GM19467 (cell line): Measurements from ENCODE around the gene SDK2.

Source experiments
- ATAC-seq: cut with Tn5 transposase; IDR thresholded peaks from one replicate; pipeline ENCODE4 v1.9.1; 2021; ENCODE audit warnings: mild to moderate bottlenecking, moderate library complexity; ENCODE audit not compliant: unreplicated experiment

Gene SDK2

GRCh38 chr17:73544333-73544732 lies 99.9 kb downstream of the SDK2 start:
- ATAC-seq = no peak

GRCh38 chr17:73542323-73542722 lies 101.9 kb downstream of the SDK2 start:
- no peak for ATAC-seq

GRCh38 chr17:73541561-73541981 lies 102.7 kb downstream of the SDK2 start:
- ATAC-seq = no peak

DNA sequence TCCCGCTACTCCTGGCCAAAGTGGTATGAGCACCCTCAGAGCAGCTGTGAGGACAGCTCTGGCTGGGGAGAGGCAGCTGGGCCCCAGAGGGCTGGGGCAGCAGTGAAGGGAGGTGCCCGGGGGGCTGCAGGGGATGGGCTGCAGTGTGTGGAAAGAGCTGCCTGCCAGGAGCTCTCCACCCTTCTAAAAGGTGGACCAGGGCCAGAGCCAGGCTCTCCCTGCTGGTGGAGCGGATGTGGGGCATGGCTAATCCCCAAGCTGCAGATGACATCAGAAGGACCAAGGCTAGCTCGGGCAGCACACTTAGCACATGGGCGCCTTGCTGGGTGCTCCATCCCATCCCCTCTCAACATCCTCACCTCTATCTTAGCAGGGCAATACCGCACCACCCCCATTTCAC lies 103.1 kb downstream of the SDK2 start:
- ATAC-seq = no peak

DNA sequence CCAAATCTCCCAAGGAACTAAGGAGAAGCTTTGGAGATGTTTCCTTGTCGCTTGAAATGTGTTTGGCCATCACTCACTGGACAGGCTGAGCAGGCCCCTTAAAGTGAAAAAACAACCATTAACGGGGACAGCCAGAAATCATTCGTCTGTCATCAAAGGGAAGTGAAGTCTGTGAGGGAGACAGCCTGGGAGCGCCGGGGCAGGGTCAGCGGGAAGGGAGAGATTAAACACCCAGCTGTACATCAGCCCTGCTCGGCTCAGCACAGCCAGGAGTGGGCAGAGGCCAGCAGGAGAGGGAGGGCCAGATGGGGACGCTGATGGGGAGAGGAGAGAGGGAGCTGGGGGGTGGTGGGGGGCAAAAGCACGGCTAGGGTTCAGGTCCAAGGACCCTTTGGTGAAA lies 105.1 kb downstream of the SDK2 start:
- ATAC-seq = no peak

DNA sequence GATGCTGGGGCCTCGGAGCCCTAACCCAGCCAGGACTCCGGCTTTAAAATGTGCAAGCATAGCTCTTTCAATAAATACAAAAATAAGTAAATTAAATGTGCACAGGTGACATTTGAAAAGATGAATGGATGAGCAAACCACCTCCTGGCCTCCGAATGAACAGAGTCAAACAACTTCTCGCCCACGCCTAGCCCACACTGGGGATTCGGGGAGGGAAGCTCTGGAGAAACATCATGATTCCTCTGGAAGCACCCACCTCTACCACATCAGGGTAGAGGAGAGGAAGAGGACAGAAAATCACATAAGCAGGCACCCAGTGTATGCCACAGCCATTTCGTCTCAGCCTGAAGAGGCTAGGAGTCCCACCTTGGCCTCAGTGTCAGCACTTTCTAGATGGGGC lies 105.8 kb downstream of the SDK2 start:
- ATAC-seq = no peak

DNA sequence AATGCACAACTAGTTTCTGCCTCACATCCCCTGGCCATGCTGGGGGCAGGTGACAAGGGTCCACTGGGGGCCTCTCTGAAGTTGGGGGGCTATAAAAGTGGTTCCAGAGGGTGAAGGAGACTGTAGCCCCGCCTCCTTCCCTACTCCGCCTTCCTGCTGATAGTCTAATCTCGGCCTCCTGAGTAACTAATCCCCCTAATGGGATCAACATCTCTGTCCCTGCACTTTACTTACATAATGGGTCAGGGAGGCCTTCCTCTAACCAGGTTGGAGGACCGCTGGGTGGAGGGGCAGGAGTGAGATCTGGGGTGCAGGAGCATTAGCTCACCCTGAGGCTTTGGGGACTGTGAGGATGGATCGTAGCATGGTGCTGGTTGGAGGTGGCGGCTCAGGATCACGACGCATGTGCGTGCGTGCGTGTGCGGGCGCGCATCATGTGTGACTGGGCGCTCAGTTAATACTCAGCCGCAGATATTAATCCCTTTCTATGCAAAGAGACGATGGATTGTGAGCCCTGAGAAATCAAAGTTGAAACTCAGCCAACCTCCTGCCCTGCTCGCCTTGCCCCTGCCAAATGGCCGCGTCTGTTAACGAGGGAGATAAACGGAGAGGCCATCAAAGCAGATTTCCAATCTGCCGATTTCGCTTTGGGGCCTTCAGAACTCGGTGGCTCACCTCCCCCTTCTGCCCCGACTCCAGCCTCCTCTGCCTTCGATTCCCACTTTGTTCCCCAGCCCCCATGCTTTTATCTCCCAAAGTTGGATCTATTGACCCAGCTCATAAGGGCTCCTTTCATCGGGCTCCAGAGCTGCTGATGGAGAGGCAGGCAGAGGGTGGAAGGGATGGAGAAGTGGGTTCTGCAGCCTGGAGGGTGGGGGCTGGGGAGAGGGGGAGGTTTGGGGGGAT lies 107.3 kb downstream of the SDK2 start:
- ATAC-seq = no peak

- ATAC-seq = no peak
These were observed 108.5 kb downstream of the SDK2 start for GRCh38 chr17:73535746-73536145.

GRCh38 chr17:73534209-73534909 lies 109.9 kb downstream of the SDK2 start:
- no peak for ATAC-seq

DNA sequence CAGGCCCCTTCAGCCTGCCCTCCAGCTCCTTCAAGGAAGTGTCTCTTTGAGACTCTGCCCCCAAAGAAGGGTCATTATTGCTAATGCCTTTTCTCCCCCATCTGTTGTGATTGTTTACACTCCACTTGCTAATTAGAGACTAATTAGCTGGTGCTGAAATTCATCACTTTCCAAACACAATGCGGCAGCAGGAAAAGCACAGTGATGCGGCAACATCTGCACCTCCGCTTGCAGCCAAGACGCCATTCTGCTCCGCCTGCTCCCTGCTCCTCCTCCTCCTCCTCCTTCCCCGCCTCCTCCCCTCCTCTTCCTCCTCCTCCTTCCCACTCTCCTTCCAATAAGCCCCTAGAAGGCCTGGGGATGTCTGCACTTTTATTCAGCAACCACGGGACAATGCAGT lies 110.5 kb downstream of the SDK2 start:
- ATAC-seq = no peak

GRCh38 chr17:73533127-73533526 lies 111.1 kb downstream of the SDK2 start:
- ATAC-seq = no peak

DNA sequence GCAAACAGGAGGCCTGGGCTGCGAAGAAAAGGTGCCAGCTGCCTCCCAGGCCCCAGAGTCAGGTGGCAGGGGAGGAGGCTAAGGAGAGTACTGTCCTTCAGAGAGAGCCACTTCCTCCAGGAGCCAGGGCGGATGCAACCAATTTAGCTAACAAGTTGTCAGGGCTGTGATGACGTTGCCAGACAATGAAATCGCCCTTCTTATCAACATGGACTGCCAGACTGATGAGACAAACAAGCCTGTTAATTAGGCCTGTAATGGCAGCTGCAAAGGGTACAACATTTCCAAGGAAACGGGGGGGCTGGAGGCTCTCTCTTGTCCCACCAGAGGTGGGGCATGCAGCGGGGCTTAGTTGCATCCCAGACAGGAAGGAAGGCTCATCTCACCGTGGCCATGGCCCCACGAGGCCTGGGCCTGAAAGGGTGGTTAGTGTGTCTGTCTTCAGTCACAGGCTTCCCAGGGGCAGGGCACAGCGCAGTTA lies 111.8 kb downstream of the SDK2 start:
- no peak for ATAC-seq

- ATAC-seq = no peak
These were observed 113.1 kb downstream of the SDK2 start for GRCh38 chr17:73531158-73531557.

DNA sequence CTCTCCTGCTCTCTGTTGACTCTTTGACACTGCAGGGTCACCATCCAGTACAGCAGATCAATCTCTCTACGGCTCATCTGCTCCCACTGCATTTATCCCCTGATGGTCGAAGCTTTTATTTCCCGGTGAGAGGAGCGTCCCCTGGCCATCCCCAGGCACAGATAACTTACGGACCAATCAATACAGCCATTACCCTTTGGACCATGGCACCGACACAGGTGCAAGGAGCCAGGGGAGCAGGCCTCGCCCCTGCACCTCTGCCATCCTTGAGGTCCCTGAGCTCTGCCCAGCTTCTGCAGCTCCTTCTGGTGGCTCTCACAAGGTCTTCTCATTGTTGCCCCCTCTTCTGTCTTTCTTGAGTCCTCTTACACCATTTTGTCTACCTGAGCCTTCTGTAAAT lies 115.6 kb downstream of the SDK2 start:
- no peak for ATAC-seq

- ATAC-seq = no peak
These were observed 117.3 kb downstream of the SDK2 start for GRCh38 chr17:73526952-73527351.

DNA sequence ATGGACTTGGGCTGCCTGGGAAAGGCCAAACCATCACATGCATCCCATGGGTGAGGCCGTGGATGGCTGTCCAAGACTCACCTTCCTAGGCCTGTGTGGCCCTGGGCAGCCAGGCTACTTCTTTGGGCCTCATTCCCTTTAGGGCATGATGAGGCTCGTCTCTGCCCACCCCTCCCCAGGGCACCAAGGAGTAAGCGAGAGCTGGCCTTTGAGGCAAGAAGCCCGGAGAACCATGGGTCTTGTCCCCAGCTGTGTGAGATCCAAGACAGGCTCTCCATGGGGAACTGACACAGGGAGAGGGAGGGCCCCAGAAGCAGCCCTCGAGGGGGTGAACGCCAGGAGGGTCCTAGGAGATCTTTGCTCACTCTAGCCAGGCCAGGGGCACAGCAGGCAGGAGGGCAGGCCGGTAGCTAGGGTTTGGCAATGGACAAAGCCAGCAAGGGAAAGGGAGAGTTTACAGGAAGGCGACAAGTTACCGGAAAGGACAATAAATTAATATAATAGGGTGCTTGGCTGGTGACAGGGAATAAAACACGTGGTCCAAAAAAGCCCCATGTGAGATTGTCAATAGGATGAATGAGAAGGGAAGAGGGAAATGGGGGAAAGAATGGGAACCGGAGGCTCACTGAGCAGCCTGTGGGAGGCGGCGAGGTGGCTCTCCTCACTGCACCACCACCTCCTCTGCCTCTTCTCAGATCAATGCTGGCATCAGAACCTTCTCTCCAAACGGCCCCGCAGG lies 119.1 kb downstream of the SDK2 start:
- ATAC-seq = no peak

DNA sequence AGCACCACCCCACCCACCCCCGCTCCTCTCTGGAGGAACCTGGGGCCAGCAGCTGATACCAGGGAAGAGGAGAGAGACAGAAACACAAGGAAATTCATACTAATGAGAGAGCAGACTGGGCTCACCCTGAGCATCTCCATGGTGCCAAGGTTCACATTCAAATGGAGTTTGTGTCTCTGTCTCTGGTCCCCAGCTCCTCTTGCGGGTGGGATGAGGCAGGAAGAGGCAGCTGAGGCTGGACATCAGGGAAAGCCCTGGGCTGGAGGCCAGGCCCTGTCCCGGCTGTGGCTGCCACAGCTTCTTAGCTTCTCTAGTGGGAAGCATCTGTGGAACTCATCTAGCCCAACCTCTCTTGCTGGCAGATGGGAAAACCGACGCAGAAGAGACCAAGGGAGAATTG lies 121.5 kb downstream of the SDK2 start:
- ATAC-seq = no peak

DNA sequence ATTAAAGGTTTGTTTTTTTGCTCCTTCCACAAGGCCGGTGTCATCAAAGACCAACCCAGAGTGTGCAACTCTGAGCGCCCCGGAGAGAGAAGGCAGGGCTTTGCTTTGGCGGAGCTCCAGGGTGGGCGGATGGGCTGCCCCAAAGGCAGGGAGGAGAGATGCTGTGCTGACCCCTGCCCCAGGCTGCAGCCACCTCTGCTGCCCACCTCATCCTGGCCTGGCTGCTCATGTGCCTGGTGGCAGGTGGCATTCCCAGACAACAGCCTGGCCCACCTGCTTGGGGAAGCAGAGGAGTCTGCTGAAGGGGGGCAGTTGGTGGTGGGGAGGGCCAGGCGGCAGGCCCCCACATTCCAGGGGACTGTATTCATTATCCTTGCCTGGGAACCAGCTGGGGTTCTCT lies 122.1 kb downstream of the SDK2 start:
- ATAC-seq = no peak

DNA sequence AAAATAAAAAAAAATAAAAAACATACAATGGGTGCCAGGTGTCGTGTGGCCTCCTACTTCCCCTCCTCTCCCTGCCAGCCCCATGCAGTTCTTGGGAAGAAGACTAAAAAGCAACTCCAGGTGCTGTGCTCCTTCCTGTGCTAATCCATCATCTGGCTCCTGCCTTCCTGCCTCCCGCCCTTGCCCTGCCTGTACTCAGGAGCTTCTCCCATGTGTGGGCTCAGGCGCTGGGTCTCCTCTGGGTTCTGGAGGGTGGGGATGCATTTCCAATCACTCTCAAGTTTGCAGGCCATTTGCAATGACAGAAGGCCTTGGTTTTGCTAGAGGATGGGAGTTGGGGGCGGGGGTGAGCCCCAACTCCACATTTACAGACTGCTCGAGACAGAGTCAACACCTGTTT lies 122.9 kb downstream of the SDK2 start:
- no peak for ATAC-seq

DNA sequence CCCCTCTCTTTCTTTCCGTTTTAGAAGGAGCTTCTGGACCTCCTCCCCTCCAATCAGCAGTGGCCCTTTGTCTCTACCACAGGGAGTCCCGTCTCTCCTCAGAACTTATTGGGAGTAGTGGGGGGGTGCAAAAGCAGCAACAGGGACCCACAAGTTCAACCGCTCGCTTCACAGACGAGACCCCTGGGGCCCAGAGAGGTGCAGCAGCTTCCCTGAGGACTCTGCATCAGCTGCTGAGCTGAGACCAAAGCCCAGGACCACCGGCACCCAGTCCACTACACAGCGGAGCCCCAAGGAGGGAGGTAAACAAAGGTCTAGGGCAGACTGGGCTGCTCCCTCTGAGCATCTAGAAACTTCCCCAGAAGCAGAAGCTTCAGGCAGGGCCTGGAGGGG lies 123.9 kb downstream of the SDK2 start:
- ATAC-seq = no peak

DNA sequence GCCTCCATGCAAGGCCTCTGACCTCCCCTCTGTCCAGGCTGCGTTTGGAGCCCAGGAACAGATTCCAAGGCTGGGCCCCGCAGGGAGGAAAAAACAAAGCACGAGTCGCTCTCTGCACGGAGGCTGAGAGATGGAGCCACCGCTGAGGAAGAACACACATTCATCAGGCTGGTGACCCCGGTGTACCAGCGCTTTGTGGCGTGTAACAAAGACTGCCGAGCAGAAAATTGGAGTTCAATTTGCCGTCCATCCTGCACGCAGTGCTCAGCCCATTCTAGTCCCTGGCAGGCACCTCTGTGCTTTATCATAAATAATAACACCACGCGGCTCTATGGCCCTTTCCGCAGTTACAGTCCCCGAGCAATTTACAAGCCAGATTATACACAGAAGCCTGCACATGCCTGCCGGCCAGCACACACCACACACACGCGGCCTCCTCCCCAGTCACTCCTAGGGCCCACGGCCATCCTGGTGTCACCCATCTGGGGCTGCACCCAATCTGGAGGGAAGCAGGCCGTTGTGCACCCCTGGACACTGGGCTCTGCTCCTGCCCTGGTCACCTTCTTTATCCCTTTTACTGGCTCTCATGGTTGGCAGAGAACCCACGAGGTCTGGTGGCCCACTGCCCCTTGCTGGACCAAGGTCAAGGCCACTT lies 124.4 kb downstream of the SDK2 start:
- no peak for ATAC-seq
